Kasumi-1 (cell line): ENCODE measurements around the gene HS2ST1.
A peak's percentile ranks its signal among the peaks of the same experiment; 100 is the strongest.

Experiments used
- DNase-seq, 2 experiments: peaks; one replicate each; lab custom pipeline; 2025; lab: John Stamatoyannopoulos, UW

The HS2ST1 gene

GRCh38 chr1:87115317-87115890, 201.0 kb downstream of the HS2ST1 start:
- no peak for DNase-seq

GRCh38 chr1:87115891-87116290, 201.5 kb downstream of the HS2ST1 start:
- DNase-seq, result no peak

GRCh38 chr1:87117761-87118368, 203.4 kb downstream of the HS2ST1 start:
- no peak for DNase-seq

DNA sequence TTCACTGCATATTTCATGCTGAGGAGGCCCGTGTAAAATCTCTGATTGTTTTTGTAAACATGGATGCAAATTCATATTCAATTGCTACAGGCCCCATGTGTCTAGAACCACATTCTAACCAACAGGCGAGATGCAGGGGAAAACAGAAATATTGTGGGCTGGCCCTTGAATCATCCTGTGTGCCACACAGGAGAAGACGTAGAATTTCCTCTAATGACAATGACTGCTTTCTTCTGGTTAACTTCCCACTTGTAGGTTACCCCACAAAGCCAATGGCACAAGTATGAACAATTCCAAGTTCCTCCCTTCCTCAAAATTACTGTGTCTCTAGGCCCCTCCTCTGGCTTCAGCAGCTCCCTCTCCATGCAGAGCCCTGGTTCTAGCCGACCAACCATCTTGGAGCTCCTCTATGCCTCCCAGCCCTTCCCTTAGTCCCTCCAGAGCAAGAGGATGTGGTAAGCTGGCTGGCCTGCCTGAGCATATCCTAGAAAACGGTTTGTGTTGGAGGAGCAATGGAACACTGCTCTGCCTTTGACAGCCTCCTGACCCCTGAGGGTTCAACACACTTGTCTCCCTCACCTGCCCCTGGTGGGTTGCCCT, 205.2 kb downstream of the HS2ST1 start:
- DNase-seq, result no peak

DNA sequence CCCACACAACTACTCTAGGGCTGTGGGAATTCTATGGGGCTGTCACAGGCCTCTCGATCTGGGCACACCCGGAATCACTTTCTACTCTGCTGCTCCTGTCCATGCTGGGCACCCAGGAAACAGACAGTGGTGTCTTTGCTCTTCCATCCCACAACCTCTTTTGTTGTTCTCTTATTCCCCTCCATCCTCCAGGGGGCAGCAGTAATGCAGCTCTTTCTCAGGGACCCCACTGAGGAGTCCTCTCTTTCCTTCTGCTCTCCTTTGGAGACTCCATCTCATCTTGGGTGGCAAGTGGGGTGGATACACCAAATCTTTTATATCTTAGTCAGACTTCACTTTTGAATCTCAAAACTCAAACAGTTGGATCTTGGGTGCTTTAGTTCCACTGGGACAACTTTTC, 206.3 kb downstream of the HS2ST1 start:
- peak; percentile 2 to 10 for DNase-seq

- no peak for DNase-seq
Observed at GRCh38 chr1:87121711-87122163, 207.3 kb downstream of the HS2ST1 start.

GRCh38 chr1:87122243-87122642, 207.8 kb downstream of the HS2ST1 start:
- no peak for DNase-seq

- DNase-seq, result no peak
Observed at GRCh38 chr1:87123610-87124009, 209.2 kb downstream of the HS2ST1 start.

GRCh38 chr1:87126886-87127505, 212.6 kb downstream of the HS2ST1 start:
- DNase-seq, result no peak

- no peak for DNase-seq
Observed at GRCh38 chr1:87127581-87127980, 213.1 kb downstream of the HS2ST1 start.

DNA sequence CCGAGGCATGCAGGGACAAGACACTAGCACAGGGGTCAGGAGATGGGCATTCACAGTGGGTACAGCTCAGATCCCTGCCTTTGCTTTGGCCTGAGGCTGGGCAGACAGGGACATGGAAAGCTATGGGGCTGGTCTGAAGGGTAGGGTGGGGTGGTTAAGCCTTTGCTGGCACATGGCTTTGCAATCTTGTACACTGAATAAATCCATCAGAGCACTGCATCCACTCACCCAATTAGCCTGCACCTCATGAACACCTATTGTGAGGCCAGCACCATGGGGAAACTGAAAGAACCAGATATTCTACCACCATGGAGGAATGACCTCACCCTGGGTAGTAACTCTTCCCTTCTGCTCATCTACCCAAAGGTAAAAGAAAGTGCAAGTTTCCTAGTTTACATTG, 214.6 kb downstream of the HS2ST1 start:
- no peak for DNase-seq

- DNase-seq, result no peak
Observed at GRCh38 chr1:87129606-87130005, 215.2 kb downstream of the HS2ST1 start.

GRCh38 chr1:87130438-87130837, 216.0 kb downstream of the HS2ST1 start:
- DNase-seq, result no peak

DNA sequence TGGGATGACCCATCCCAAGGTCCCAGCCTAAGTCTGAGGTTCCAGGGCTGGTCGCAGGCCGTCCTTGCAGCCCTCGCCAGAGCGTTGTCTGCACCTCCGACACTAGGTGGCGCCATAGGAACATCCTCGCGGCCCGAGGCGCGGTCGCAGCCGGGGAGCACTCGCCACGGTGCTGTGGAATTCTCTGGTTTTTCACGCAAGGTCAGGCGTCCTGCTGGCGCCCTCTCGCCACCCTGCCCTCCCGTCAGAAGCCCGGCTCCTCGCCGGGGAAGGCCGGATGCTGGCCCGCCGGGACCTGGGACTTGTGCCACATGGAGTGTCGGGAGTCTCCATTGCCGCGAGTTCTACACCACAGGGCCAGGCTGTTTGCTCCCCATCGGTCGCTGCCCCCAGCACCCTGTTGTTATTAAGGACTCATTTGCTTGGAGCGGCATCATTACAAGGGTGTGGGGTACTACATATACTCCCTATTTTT, 217.4 kb downstream of the HS2ST1 start:
- peak; percentile 70 to 74 for DNase-seq

DNA sequence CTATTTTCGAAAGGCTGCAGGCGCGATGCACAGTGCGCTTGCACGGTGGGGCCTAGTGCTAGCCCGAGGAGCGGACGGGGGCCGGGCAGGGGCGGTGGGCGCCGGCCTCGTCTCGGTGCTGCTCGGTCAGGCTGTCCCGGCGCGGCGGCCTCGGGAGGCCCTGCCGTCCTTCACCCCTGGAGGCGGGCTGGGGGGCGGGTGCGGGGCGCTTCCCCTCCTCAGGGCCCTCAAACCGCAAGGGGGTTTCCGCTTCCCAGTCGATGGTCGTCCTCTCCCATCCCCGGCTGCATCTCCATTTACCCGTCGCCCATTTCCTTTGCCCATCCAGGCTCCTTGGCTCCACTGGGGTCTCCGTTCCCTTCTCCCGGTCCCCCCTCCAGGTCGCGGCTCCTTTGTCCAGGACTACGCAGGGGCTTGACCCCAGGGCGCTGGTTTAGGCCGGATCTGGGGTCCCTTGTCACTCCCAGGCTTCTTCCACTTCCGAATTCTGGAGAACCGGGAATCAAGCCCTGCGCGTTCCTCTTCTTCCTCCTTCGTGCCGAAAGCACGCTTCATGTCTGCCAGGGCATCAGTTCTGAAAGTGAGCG, 217.9 kb downstream of the HS2ST1 start:
- no peak for DNase-seq

DNA sequence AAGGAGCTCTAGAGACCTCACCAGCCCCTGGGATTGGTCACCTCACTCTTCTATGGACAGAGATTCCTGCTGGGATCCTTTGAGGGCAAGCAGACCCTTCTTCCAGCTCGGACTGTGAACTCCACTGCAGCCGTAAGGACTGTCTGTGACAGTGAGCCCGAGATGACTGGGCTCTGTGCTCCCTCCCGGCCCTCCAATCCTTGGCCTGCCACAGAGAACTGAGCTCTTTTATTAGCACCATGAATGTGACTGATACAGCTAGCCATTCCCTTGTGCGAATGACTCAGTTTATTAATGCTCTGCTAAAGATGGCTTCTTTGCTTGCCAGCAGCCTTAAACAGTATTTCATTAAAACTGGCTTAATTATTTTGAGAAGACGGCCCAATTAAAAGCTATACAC, 219.6 kb downstream of the HS2ST1 start:
- DNase-seq, result no peak

DNA sequence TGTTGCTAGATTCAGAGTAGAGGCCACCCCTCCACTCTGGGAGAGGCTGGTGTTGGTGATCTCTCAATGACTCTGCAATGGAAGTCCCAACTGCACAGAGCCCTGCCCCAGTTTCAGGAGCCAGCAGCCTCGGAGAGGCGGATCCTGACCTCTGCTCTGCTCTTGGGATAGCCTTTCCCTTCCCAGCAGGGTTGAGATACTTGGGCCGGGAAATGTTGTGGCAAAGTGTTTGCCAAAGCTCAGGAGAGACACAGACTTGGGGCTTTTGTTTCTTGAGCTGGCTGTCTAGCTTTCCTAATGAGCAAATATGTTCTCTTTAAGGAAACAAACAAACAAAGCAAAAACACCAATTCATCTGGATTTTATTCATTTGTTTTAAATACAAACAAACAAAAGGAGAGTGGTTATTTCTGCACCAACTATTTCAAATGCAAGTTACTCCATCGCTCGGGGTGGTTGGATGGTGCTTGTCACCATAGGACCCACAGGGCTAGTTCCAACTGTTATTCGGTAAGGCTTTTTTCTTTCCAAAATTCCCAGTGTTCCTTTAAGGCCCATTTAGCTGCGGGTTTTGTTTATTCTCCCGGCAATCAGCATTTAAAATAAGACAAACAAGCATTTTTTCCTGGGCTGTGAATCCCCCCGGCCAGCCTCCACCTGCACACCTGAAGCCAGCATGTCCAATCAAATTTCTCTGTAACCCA, 220.3 kb downstream of the HS2ST1 start:
- DNase-seq, result no peak

DNA sequence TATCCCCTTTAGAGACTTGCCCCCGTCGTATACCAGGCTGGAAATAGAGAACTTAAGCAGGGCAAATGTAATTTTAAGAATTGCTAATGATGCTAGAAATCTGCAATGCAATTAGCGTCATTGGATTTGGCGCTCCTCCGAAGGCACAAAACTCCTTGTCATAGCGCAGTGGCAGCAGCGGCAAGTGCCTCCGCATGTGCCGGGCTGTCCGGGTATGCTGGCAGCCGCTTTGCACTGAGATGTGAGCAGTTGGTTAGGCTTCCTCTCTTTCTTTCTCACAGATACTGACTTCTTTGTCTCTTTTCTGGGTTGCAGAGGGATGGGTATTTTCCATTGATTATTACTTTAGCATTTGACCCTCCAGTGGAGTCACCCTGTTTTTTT, 220.9 kb downstream of the HS2ST1 start:
- no peak for DNase-seq

DNA sequence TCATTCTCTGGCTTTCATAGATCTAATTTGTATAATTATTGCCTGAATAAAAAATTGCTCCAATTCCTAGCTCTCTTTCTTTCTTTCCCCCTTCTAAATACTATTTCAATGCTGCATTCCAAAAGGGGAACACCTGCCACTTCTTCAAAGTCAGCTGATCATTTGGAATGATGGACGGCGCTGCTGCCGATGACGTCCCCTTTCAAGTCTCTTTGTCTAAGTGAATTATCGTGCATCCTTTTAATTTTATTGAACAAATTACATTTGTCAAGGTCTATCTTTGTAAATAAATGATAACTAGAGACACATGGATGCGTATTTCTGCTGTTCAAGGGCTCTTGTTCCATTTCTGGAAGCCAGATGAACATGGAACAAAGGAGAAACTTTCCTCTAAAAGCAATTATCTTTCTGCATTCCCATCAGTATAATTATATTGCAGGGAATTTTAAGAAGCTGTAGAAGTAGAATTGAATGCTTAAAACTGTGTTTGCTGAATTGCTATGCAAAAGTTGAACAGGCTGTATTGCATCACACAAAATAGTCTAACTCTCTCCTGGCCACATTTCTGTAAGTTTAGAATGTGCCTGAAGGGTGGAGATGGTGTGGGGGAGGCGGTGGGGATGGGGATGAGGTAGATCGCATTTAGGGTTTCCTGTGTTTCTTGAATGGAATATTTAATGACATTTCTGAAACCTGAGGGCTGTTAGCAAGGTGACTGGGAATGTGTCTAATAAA, 222.3 kb downstream of the HS2ST1 start:
- no peak for DNase-seq

DNA sequence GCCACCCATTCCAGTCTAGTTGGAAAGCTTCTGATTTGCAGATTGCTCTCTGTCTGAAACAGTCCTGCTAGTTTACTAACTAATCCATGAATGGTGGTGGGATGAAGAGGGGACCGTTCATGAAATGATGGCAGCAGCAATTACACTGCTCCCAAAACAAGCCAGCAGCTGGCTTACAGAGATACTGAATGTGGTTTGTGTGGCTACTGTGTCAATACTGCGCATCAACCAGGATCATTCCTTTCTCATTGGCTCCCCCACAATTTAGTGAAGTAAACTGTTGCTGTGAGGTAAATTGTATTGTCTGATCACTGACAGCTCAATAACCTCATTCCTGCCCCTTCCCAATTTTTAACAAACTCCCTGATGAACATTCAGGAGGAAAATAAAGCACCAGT, 222.9 kb downstream of the HS2ST1 start:
- DNase-seq, result no peak

DNA sequence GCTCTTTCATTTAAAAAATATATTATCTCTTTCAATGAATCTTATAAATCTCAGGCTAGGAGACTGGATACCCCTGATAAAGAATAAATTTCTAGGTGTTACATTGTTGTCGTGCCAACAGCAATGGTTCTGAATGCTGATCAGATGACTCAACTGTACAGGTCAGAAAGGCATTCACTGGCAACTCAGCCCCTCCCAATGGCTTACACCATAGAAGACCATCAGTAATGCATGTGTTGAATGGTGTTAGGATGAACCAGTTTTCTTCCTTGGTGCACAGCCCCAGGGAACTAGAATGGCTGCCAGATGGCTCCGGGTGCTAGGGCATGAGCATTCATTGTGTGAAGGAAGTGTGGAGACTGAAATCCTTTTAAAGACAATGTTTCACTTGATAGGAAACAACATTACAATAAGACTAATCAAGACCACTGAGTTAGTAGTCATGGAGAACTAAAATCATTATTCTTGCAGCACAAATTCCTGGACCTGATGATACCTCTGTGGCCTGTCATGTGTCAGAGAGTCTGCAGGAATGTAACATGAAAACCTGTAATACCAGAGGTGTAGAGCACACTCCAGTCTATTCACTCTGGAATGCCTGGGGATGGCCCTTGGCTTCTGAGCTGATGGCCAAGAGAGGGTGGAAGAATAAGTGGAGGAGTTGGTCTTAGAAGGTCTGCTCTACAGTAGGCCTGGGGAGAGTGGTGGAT, 226.6 kb downstream of the HS2ST1 start:
- no peak for DNase-seq
